ENCODE results near the gene ZNF644.

ZNF644 gene

GRCh38 chr1:90989302-90989701 is 32.5 kb downstream of the ZNF644 start:
- DNase-seq (ENCODE audit: low read depth in 2 of 2), result no peak

GRCh38 chr1:90987841-90988240 is 34.0 kb downstream of the ZNF644 start:
- DNase-seq (ENCODE audit: low read depth in 2 of 2), result no peak

- no peak for DNase-seq (ENCODE audit: low read depth in 2 of 2)
Measured at GRCh38 chr1:90986953-90987352, 34.9 kb downstream of the ZNF644 start.

- DNase-seq (ENCODE audit: low read depth in 2 of 2), result no peak
Measured at GRCh38 chr1:90977522-90977921, 44.3 kb downstream of the ZNF644 start.

- DNase-seq (ENCODE audit: low read depth in 2 of 2), result no peak
Measured at GRCh38 chr1:90973897-90974798, 47.7 kb downstream of the ZNF644 start.

- DNase-seq (ENCODE audit: low read depth in 2 of 2), result no peak
Measured at GRCh38 chr1:90970208-90970607, 51.6 kb downstream of the ZNF644 start.

GRCh38 chr1:90969241-90969640 is 52.6 kb downstream of the ZNF644 start:
- no peak for DNase-seq (ENCODE audit: low read depth in 2 of 2)

GRCh38 chr1:90964444-90965035 is 57.3 kb downstream of the ZNF644 start:
- no peak for DNase-seq (ENCODE audit: low read depth in 2 of 2)

- DNase-seq (ENCODE audit: low read depth in 2 of 2), result no peak
Measured at GRCh38 chr1:90963651-90964050, 58.2 kb downstream of the ZNF644 start.

- DNase-seq (ENCODE audit: low read depth in 2 of 2), result no peak
Measured at GRCh38 chr1:90963236-90963635, 58.6 kb downstream of the ZNF644 start.

- no peak for DNase-seq (ENCODE audit: low read depth in 2 of 2)
Measured at GRCh38 chr1:90959352-90960206, 62.3 kb downstream of the ZNF644 start.

GRCh38 chr1:90957497-90957896 is 64.3 kb downstream of the ZNF644 start:
- DNase-seq (ENCODE audit: low read depth in 2 of 2), result no peak

GRCh38 chr1:90955769-90956168 is 66.1 kb downstream of the ZNF644 start:
- DNase-seq (ENCODE audit: low read depth in 2 of 2), result no peak

- DNase-seq (ENCODE audit: low read depth in 2 of 2), result no peak
Measured at GRCh38 chr1:90952906-90953305, 68.9 kb downstream of the ZNF644 start.

GRCh38 chr1:90951009-90951408 is 70.8 kb downstream of the ZNF644 start:
- no peak for DNase-seq (ENCODE audit: low read depth in 2 of 2)

GRCh38 chr1:90948301-90948700 is 73.5 kb downstream of the ZNF644 start:
- no peak for DNase-seq (ENCODE audit: low read depth in 2 of 2)

- no peak for DNase-seq (ENCODE audit: low read depth in 2 of 2)
Measured at GRCh38 chr1:90946630-90947029, 75.2 kb downstream of the ZNF644 start.

GRCh38 chr1:90945287-90945686 is 76.5 kb downstream of the ZNF644 start:
- DNase-seq (ENCODE audit: low read depth in 2 of 2), result no peak

- no peak for DNase-seq (ENCODE audit: low read depth in 2 of 2)
Measured at GRCh38 chr1:90943966-90944365, 77.9 kb downstream of the ZNF644 start.

- no peak for DNase-seq (ENCODE audit: low read depth in 2 of 2)
Measured at GRCh38 chr1:90940746-90941145, 81.1 kb downstream of the ZNF644 start.

- DNase-seq (ENCODE audit: low read depth in 2 of 2), result no peak
Measured at GRCh38 chr1:90936731-90937130, 85.1 kb downstream of the ZNF644 start.

GRCh38 chr1:90936061-90936460 is 85.8 kb downstream of the ZNF644 start:
- no peak for DNase-seq (ENCODE audit: low read depth in 2 of 2)

Data from stimulated activated CD8-positive, alpha-beta memory T cell treated with anti-CD3 and anti-CD28 coated beads, Interleukin-2, amount 100 ng/mL, for 48 hours (primary cell).